ENCODE data around the gene GSDME.

DNA sequence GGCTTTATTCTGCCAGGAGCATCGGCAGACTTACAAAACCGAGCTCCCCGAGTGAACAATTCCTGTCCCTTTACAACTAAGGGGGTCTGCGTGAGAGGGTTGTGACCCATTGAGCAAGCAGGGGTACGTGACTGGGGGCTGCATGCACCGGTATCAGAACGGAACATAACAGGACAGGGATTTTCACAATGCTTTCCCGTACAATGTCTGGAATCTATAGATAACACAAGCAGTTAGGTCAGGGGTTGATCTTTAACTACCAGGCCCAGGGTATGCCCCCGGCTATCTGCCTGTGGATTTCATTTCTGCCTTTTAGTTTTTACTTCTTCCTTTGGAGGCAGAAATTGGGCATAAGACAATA lies 38.1 kb upstream of the GSDME start:
- no peak for TF ChIP-seq EZH2 (IDR thresholded peaks at IDR 0.05)
- no peak for TF ChIP-seq POLR2AphosphoS5 (IDR thresholded peaks at IDR 0.05; ENCODE audit: borderline replicate concordance, low read depth, low read length)
- no peak for TF ChIP-seq FOXP2 (optimal IDR thresholded peaks at IDR 0.05; ENCODE audit: control extremely low read depth, extremely low read length, insufficient read depth)

All from SK-N-MC (cell line).